ENCODE measurements around the gene FBXW4.

Gene FBXW4

DNA sequence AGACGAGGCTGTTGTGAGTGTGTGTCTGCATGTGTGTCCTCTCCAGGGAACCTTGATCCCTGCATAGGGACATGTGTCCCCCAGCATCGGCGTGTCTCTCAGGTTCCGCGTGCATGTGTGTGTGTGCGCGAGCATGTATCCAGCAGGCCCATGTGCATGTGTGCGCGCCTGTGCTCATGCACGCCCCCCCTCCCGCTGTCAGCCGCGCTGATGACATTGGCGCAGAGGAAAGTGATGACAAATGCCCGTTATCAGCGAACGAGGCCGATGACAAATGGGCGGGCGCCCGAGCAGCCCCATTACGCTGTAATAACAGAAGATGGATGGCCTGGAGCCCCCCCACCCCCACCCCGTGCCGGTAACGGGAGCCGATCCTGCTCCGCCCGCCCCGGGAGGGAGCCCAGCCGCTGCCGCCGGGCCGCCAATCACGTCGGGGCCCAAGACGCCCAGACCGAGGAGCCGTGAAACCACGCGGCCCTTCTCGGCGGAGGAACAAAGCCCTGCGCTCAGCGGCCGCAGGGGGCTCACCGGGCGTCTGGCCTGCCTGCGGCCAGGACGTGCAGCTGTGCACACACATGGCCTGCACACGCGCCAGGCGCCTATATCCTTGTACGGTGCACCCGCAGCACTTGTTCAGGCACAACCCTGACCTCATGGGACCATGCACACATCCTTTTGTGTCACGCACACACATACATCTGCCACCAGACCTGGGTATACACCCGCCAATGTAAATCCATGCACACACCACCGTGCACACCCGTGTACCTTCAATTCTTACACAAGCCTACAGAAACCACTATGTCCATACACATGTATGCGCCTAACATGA is 128.4 kb downstream of the FBXW4 start:
- no peak for DNase-seq (ENCODE audit: low read depth in 2 of 2)

DNA sequence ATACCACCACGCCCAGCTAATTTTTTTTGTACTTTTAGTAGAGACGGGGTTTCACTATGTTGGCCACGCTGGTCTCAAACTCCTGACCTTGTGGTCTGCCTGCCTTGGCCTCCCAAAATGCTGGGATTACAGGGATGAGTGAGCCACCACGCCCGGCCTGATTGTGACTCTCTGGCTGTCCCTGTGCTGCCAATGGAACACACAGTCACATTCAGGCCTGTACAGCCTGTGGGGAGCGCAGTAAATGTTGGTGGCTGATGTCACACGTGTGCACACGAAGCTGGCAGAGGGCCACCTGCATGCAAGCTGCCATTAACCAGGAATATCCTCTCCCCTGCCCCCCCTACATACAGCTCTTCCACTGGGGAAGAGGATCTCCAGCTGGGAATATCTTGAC is 129.0 kb downstream of the FBXW4 start:
- no peak for DNase-seq (ENCODE audit: low read depth in 2 of 2)

DNA sequence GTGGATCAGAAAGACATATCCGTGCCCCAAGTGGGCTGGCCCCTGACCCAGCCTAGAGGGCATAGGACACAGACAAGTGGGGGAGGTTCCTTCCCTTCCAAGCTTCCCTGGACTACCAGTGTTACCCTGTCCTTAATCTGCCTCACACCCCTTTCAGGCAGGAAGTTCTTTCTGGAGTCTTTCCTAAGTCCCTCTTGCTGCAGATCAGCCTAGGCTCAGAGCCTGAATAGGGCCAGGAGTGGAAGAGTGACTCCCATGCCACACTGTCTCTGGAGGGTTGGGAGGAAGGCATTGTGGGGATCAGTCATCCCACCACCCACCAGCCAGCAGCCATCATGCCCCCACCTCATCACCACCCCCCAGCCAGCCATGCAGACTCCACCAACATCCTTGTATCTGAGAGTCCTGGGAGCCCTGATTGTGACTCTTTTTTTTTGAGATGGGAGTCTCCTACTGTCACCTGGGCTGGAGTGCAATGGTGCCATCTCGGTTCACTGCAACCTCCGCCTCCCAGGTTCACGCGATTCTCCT is 129.5 kb downstream of the FBXW4 start:
- no peak for DNase-seq (ENCODE audit: low read depth in 2 of 2)

DNA sequence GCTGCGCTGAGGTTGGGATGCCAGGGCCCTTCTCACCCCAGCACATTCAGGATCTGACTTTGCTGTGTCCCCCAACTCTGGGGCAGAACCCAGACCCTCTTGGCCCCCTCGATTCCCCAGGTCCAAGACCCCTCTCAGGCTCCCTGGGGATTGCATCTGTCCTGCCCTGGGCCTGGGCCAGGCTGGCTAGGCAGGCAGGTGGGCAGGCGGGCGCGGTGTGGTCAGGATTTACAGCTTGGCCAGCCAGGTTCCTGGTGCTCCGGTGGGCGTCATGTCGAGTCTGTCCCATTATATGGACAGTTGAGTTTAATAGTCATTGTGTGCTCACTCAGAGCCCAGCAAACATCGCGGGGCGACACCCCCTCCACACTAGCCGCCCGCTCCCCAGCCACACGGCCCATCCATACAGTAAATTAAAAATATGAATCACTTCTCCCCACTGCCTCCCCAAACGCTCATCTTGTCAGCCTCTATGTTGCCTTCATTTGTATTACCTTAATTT is 130.4 kb downstream of the FBXW4 start:
- DNase-seq (ENCODE audit: low read depth in 2 of 2) = no peak

DNA sequence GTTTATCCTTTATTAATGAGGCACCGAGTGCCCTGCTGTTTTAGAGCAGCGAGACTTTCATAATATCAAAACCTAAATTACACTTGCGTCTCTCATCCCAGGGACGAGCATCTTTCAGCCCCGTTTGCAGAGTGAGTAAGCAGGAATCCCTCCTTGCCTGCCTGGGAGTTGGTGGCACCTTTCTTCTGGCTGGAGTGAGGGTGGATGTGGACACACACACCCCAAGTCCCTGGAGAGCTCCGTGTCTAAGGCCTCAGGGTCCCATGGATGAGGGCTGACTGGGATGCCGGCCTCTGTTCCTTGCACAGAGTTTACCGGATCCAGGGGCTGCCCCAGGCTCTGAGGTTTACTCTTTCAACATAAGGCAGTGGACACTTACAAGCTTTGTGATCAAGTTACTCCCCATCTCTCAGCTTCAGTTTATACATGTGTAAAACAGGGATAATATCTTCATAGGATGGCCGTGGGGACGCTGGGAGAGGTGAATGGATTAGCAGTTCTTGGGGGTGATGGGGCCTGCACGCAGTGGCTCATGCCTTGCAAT is 131.4 kb downstream of the FBXW4 start:
- no peak for DNase-seq (ENCODE audit: low read depth in 2 of 2)

DNA sequence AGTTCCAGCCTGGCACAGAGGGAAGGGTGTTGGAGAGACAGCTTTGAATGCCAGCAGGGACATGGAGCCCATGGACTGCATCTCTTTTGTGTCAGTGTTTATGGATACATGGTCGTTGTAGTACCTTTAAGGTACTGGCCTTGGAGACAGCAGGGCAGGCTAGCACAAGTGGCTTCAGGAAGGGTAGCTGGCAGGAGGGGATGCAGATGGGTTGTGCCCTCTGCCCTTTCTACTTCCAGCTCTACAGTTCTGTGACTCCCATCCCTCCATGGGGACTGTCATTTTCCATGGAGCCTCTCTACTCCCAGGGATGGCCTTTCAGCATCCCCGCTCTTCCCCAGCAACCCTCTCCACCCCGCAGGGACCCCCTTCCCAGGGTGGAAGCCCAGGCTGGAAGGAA is 132.0 kb downstream of the FBXW4 start:
- DNase-seq (ENCODE audit: low read depth in 2 of 2) = no peak

DNA sequence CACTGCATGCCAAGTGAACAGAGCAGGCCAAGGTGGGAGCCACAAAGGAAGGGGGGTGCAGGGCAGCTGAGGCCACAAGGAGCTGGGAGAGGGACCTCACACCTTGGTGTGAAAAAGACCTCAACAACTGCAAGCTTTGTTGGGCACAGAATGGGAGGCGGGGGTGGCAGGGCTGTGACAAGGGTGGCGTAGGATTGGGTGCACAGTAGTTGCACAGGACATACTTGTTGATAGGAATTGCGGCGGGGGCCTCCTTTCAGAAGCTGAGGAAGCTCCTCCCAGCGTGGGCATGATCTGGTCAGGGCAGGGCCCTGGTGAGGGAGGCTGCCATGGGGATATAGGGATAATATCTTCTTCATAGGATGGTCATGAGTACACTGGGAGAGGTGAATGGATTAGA is 132.7 kb downstream of the FBXW4 start:
- no peak for DNase-seq (ENCODE audit: low read depth in 2 of 2)

DNA sequence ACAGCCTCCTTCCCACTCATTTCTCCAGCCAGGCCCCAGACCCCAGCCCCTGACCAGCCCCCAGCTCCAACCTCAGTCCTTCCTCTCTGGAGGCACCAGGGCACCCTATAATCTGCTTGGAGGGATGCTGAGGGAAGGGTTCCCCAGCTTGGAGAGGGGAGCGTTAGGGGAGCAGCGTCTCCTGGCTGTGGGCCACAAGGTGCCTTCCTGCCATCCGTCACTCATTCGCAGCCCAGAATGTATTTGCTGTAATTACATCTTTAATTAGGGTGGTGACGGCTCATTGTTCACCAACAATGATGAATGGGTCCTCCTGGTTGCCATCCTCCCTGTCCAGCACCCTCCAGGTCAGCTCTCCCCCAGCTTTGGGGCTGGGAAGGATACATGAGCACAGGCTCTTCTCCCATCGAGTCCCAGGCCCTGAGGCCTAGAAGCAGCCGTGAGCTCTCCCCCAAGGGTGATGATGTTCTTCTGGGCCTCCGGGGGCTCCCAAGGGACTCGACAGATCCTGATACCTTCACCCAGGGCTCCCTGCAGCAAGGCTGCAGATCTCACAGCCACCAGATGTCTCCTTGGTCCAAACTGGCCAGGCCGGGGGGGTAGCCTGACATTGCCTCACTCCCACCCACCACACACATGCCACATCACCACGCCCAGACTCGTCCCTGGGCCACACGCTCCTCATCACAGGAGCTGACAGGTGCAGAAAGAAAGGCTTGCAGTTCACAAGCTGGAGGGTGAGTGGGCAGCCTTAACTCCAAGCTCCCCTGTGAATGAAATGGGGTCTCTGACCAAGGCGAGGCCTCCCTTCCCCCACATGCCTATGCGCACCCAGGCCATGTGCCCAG is 133.7 kb downstream of the FBXW4 start:
- DNase-seq (ENCODE audit: low read depth in 2 of 2) = no peak
